Right lobe of liver (tissue), 6 donors: Measurements from ENCODE around the gene REEP3. TPM values are rescaled to one million over a fixed set of nuclear protein-coding genes. Genes with fewer than 3 reads are reported as not detected.
A peak's percentile ranks its signal among the peaks of the same experiment; 100 is the strongest.

Source experiments
- ATAC-seq, 4 donors: fragments of 200-7000 bp; cut with Tn5 transposase; one replicate each; pipeline ENCODE4 v1.9.1; 2020; ENCODE audit warnings: mild to moderate bottlenecking in 4 of 4, moderate library complexity in 4 of 4
- DNase-seq, 3 donors: peaks; one replicate each; pipeline ENCODE4 v3.0.0-alpha.2; 2020
- H3K27ac ChIP-seq, 3 donors: fragments of 200-600 bp; one replicate each; pipeline ENCODE4 v1.8.0; 2022
- H3K27me3 ChIP-seq, 2 donors: fragments of 200-600 bp; one replicate each; pipeline ENCODE4 v1.8.0; 2022
- H3K36me3 ChIP-seq, 4 donors: fragments of 200-600 bp; sonication (generic) in 1 of 4; one replicate each; pipeline versions ENCODE4 v1.5.1 to v1.8.0; 2017 to 2022; ENCODE audit warnings: control low read depth in 1 of 4
- H3K4me1 ChIP-seq, 4 donors: fragments of 200-600 bp; sonication (generic) in 1 of 4; one replicate each; pipeline versions ENCODE4 v1.5.1 to v1.8.0; 2017 to 2022; ENCODE audit warnings: control low read depth in 1 of 4
- H3K4me3 ChIP-seq, 3 donors: fragments of 200-600 bp; one replicate each; pipeline ENCODE4 v1.8.0; 2022
- H3K9me3 ChIP-seq, 4 donors: fragments of 200-600 bp; sonication (generic) in 1 of 4; one replicate each; pipeline versions ENCODE4 v1.5.1 to v1.8.0; 2017 to 2022; ENCODE audit warnings: control low read depth in 1 of 4
- CTCF ChIP-seq, 4 donors: fragments of 200-600 bp in 3 of 4; fragments of 450-650 bp in 1 of 4; IDR thresholded peaks; one replicate each; pipeline versions ENCODE4 v1.5.1 to v1.8.0; 2016 to 2022; ENCODE audit warnings: antibody characterized with exemption in 4 of 4, mild to moderate bottlenecking in 2 of 4
- POLR2A ChIP-seq: fragments of 450-650 bp; IDR thresholded peaks from one replicate; pipeline ENCODE4 v1.6.1; 2017; ENCODE audit warnings: antibody characterized with exemption, mild to moderate bottlenecking
- WGBS: methylation state at CpG from one replicate; pipeline ENCODE4 v1.1.6; 2018; ENCODE audit warnings: low coverage, low lambda C conversion rate; ENCODE audit not compliant: insufficient coverage; ENCODE audit errors: missing lambda C conversion rate; 5-methylcytosine and 5-hydroxymethylcytosine counted together
- intact Hi-C, 2 donors: fragments of 100-400 bp; cut with DNase I; formaldehyde crosslinking; loops; one replicate each; pipeline versions ENCODE4 v1.11.2 to v1.14.1; 2022
- total RNA-seq, 6 experiments: library from RNA; depleted of rRNA in 2 of 6; stranded (reverse); fragments of >200 nt in 2 of 6; fragmentation: NEBNext Ultra II Directional in 3 of 6; extraction: Animal tissue kit (Norgen Biotek cat#: 25700) in 3 of 6; gene quantifications; one replicate each; pipeline versions ENCODE4 v1.1.0 to v1.2.4, GENCODE V29; 2016 to 2023
- donor health status: DM: no; HTN: yes; CAD: no.
- donor health status: DM: no; HTN: no; CAD: no.
- donor health status: DM: no; HTN: no; CAD: no.
- donor health status: DM: no; HTN: yes; CAD: no.
- donor health status: DM: no; HTN: yes; CAD: no.

The REEP3 gene
- total RNA-seq, 6 experiments from 2014 or later: 21.1 to 38.8 (median 28.0) TPM

- H3K27me3 ChIP-seq: no peaks in the 10 kb centered on the region
- no peaks in the 10 kb centered on the region for H3K36me3 ChIP-seq
- 39% methylated on average over 5 of the region's 5 CpGs for WGBS
- no peak overlapping the region for H3K27ac ChIP-seq
- DNase-seq: no peak
- TF ChIP-seq POLR2A (no peak), CTCF (IDR thresholded peaks at IDR 0.05) (no peak)
- intact Hi-C loops: no loop called here
- ATAC-seq: peak in 2 of 4 donors; percentile 17 to 26
- peaks cover 0 to 3% (median 0%) of the 10 kb centered on the region in 4 donors for H3K4me1 ChIP-seq
- no peak overlapping the region for H3K4me3 ChIP-seq
- H3K9me3 ChIP-seq: no peaks in the 10 kb centered on the region
Observed at GRCh38 chr10:63515002-63515763, 6.0 kb upstream of the REEP3 start.

GRCh38 chr10:63516207-63516606 is 5.0 kb upstream of the REEP3 start:
- 73% methylated on average over 1 of the region's 1 CpG for WGBS
- no peak for DNase-seq
- H3K4me1 ChIP-seq: peaks cover 0 to 8% (median 0%) of the 10 kb centered on the region in 4 donors
- TF ChIP-seq POLR2A: no peak
- no peak for TF ChIP-seq CTCF (IDR thresholded peaks at IDR 0.05)
- no peak overlapping the region for H3K4me3 ChIP-seq
- H3K27me3 ChIP-seq: no peaks in the 10 kb centered on the region
- intact Hi-C loops: no loop called here
- H3K27ac ChIP-seq: no peak overlapping the region
- no peak for ATAC-seq
- H3K36me3 ChIP-seq: no peaks in the 10 kb centered on the region
- H3K9me3 ChIP-seq: no peaks in the 10 kb centered on the region

GRCh38 chr10:63518690-63519288 is 2.4 kb upstream of the REEP3 start:
- Histone ChIP-seq H3K27me3 (no peaks in the 10 kb centered on the region), H3K27ac (no peak overlapping the region), H3K4me1 (peaks cover 0 to 16% (median 2%) of the 10 kb centered on the region in 4 donors), H3K36me3 (no peaks in the 10 kb centered on the region), H3K9me3 (no peaks in the 10 kb centered on the region), H3K4me3 (no peak overlapping the region)
- intact Hi-C loops: no loop called here
- no peak for TF ChIP-seq CTCF (IDR thresholded peaks at IDR 0.05)
- TF ChIP-seq POLR2A: no peak
- WGBS: 90% methylated on average over 5 of the region's 6 CpGs
- DNase-seq (no peak), ATAC-seq (no peak)

GRCh38 chr10:63521416-63522276 is 445 bp downstream of the REEP3 start:
- TF ChIP-seq CTCF (IDR thresholded peaks at IDR 0.05): no peak
- peak; percentile 79 for TF ChIP-seq POLR2A
- intact Hi-C loops: no loop called here
- 0% methylated on average over 15 of the region's 102 CpGs for WGBS
- Histone ChIP-seq H3K27me3 (no peaks in the 10 kb centered on the region), H3K27ac (peak overlapping the region; percentile 85 to 89 (median 88)), H3K4me3 (peak overlapping the region; percentile 64 to 75 (median 65)), H3K9me3 (no peaks in the 10 kb centered on the region), H3K36me3 (no peaks in the 10 kb centered on the region), H3K4me1 (peaks cover 0 to 13% (median 2%) of the 10 kb centered on the region in 4 donors)
- DNase-seq: peak; percentile 70 to 76 (median 75)
- peak; percentile 80 to 89 (median 86) for ATAC-seq
